Nephron (organoid): ENCODE data around the gene HPS3.
A peak's percentile ranks its signal among the peaks of the same experiment; 100 is the strongest.

Experiments
- H3K27ac Mint-ChIP-seq, 3 experiments: 2 replicates each; pipeline ENCODE4 v1.8.0; 2020; ENCODE audit warnings: mixed read lengths in 3 of 3, mild to moderate bottlenecking in 2 of 3, moderate library complexity in 1 of 3
- H3K27me3 Mint-ChIP-seq: 2 replicates; pipeline ENCODE4 v1.8.0; 2021; ENCODE audit warnings: low read depth, mild to moderate bottlenecking, moderate library complexity, mixed read lengths
- H3K36me3 Mint-ChIP-seq: 2 replicates; pipeline ENCODE4 v1.8.0; 2020; ENCODE audit warnings: low read depth, mixed read lengths
- H3K4me1 Mint-ChIP-seq: 2 replicates; pipeline ENCODE4 v1.8.0; 2020; ENCODE audit warnings: mixed read lengths
- H3K4me3 Mint-ChIP-seq, 3 experiments: 2 replicates each; pipeline ENCODE4 v1.8.0; 2020; ENCODE audit warnings: mild to moderate bottlenecking in 3 of 3, mixed read lengths in 3 of 3, moderate library complexity in 2 of 3
- H3K9me3 Mint-ChIP-seq: 2 replicates; pipeline ENCODE4 v1.8.0; 2020; ENCODE audit warnings: mixed read lengths
- TF ChIP-seq, protein P1 (sequence below), 3 experiments: fragments of 200-600 bp; sonication (generic); IDR thresholded peaks; one replicate each; pipeline ENCODE4 v1.5.0; 2021; ENCODE audit warnings: antibody characterized with exemption in 3 of 3; ENCODE audit not compliant: unreplicated experiment in 3 of 3

Gene HPS3

GRCh38 chr3:149114458-149114857, 15.0 kb upstream of the HPS3 start:
- no peaks in the 10 kb centered on the region for H3K27me3 Mint-ChIP-seq
- H3K9me3 Mint-ChIP-seq, result no peaks in the 10 kb centered on the region
- H3K4me3 Mint-ChIP-seq, result no peak overlapping the region
- no peaks in the 10 kb centered on the region for H3K4me1 Mint-ChIP-seq
- no peak overlapping the region for H3K27ac Mint-ChIP-seq
- no peaks in the 10 kb centered on the region for H3K36me3 Mint-ChIP-seq
- TF ChIP-seq, protein P1, sequence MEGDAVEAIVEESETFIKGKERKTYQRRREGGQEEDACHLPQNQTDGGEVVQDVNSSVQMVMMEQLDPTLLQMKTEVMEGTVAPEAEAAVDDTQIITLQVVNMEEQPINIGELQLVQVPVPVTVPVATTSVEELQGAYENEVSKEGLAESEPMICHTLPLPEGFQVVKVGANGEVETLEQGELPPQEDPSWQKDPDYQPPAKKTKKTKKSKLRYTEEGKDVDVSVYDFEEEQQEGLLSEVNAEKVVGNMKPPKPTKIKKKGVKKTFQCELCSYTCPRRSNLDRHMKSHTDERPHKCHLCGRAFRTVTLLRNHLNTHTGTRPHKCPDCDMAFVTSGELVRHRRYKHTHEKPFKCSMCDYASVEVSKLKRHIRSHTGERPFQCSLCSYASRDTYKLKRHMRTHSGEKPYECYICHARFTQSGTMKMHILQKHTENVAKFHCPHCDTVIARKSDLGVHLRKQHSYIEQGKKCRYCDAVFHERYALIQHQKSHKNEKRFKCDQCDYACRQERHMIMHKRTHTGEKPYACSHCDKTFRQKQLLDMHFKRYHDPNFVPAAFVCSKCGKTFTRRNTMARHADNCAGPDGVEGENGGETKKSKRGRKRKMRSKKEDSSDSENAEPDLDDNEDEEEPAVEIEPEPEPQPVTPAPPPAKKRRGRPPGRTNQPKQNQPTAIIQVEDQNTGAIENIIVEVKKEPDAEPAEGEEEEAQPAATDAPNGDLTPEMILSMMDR (IDR thresholded peaks at IDR 0.05; ENCODE audit: unreplicated experiment in 3 of 3), result no peak

GRCh38 chr3:149115114-149115513, 14.3 kb upstream of the HPS3 start:
- H3K4me3 Mint-ChIP-seq, result no peak overlapping the region
- H3K4me1 Mint-ChIP-seq, result no peaks in the 10 kb centered on the region
- H3K27ac Mint-ChIP-seq, result no peak overlapping the region
- H3K9me3 Mint-ChIP-seq, result no peaks in the 10 kb centered on the region
- no peaks in the 10 kb centered on the region for H3K27me3 Mint-ChIP-seq
- TF ChIP-seq, protein P1 (IDR thresholded peaks at IDR 0.05; ENCODE audit: unreplicated experiment in 3 of 3), result no peak
- no peaks in the 10 kb centered on the region for H3K36me3 Mint-ChIP-seq

DNA sequence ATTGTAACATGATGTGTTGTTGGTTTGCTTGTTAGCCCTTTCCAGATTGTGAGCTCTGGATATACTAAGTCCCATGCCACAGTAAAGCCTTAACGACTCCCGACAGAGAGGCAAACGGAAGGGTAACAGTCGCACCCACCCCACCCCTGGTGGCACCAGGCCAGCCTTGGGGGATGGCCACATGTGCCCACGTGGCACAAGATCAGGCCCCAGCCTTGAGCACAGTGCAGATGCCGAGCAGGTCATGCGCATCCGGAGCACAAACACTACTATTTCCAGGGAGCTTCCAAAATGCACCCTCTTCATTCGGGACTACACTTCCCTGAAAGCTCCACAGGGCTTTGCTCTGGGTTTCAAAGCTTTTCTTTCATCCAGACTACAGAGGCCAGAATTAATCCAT, 10.7 kb upstream of the HPS3 start:
- no peaks in the 10 kb centered on the region for H3K9me3 Mint-ChIP-seq
- TF ChIP-seq, protein P1 (IDR thresholded peaks at IDR 0.05; ENCODE audit: unreplicated experiment in 3 of 3), result no peak

DNA sequence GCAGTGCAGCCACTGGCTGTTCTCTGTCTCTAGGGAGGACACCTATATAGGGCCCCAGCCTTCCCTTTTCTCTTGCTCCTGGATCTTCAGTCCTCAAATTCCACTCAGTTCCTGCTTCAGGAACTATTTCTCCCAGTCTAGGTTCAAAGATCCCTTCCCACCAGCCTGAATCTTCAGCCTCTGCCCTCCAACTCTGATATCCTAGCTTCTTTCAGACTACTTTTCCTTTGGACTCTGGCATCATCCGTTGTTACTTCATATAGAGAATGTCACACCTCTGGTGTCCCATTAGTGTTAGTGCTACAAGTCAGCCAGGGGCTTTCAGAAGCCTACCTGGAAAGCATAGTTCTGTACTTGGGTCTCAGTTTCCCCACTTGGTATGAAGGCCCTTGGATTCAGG, 10.0 kb upstream of the HPS3 start:
- Mint-ChIP-seq H3K9me3 (no peaks in the 10 kb centered on the region), H3K4me1 (no peaks in the 10 kb centered on the region), H3K4me3 (no peak overlapping the region), H3K27ac (no peak overlapping the region), H3K27me3 (no peaks in the 10 kb centered on the region), H3K36me3 (no peaks in the 10 kb centered on the region)
- TF ChIP-seq, protein P1 (IDR thresholded peaks at IDR 0.05; ENCODE audit: unreplicated experiment in 3 of 3), result no peak

More for the DNA sequence above, 10.7 kb upstream of the HPS3 start:
- Mint-ChIP-seq H3K36me3 (no peaks in the 10 kb centered on the region), H3K27ac (no peak overlapping the region), H3K27me3 (no peaks in the 10 kb centered on the region), H3K4me1 (no peaks in the 10 kb centered on the region), H3K4me3 (no peak overlapping the region)

- Mint-ChIP-seq H3K36me3 (no peaks in the 10 kb centered on the region), H3K27me3 (no peaks in the 10 kb centered on the region), H3K27ac (peak overlapping the region in 1 of 3 experiments; percentile 66), H3K9me3 (no peaks in the 10 kb centered on the region), H3K4me3 (no peak overlapping the region), H3K4me1 (no peaks in the 10 kb centered on the region)
- TF ChIP-seq, protein P1 (IDR thresholded peaks at IDR 0.05; ENCODE audit: unreplicated experiment in 3 of 3), result peak; percentile 51 to 74 (median 66)
Measured at GRCh38 chr3:149120051-149120972, 9.1 kb upstream of the HPS3 start.
